ENCODE measurements around the gene ATP2A1.

ATP2A1 gene

DNA sequence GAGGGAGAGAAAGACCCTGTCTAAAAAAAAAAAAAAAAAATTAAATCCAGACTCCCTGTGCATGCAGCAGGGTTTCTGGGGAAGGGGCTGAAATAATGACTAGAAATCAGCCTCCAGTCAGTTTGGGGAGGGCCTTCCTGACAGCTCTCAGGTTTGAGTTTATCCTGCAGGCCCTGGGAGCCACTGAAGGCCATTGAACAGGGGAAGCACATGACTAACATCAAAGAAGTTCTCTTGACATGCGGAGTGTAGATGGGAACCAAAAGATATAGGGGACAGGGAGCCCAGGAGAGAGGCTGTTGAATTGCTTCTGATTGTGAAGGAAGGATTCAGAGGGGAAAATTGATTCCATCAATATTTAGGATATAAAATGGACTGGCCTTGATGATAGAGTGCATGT is 49.5 kb downstream of the ATP2A1 start:
- DNase-seq (ENCODE audit: extremely low spot score): no peak
- CTCF ChIA-PET: no interaction called here
- TF ChIP-seq NFRKB (IDR thresholded peaks at IDR 0.05): no peak
- no peak for TF ChIP-seq SUZ12 (IDR thresholded peaks at IDR 0.05)
- TF ChIP-seq ELF4 (IDR thresholded peaks at IDR 0.05): no peak
- no peak for TF ChIP-seq HDGF (IDR thresholded peaks at IDR 0.05; ENCODE audit: borderline replicate concordance)
- TF ChIP-seq TARDBP (IDR thresholded peaks at IDR 0.05): no peak
- no peak for TF ChIP-seq PKNOX1 (IDR thresholded peaks at IDR 0.05)
- no peak for TF ChIP-seq FOXA1 (IDR thresholded peaks at IDR 0.05)
- TF ChIP-seq BHLHE40 (IDR thresholded peaks at IDR 0.05; ENCODE audit: borderline replicate concordance): no peak
- no peak for TF ChIP-seq CTBP1 (IDR thresholded peaks at IDR 0.05; ENCODE audit: borderline replicate concordance)
- no peak for TF ChIP-seq ZNF384 (IDR thresholded peaks at IDR 0.05)
- no peak for TF ChIP-seq ARNT (IDR thresholded peaks at IDR 0.05)
- no peak for TF ChIP-seq SP1 (IDR thresholded peaks at IDR 0.05)
- no peak for TF ChIP-seq LEF1 (IDR thresholded peaks at IDR 0.05; ENCODE audit: borderline replicate concordance)
- TF ChIP-seq FOXM1 (IDR thresholded peaks at IDR 0.05; ENCODE audit: borderline replicate concordance): no peak
- TF ChIP-seq FOXK2 (IDR thresholded peaks at IDR 0.05): no peak
- TF ChIP-seq L3MBTL2 (conservative IDR thresholded peaks at IDR 0.05): no peak
- POLR2A ChIA-PET: interaction anchor here (1.0 to 1.6 kb wide), 3 partner anchors 23 to 82 kb away, joined by 3 to 5 read pairs (median 3); partner anchors contain the start of genes NFATC2IP, SH2B1 and TUFM

- DNase-seq (ENCODE audit: extremely low spot score): no peak
- TF ChIP-seq FOXA1 (IDR thresholded peaks at IDR 0.05) (no peak), SUZ12 (IDR thresholded peaks at IDR 0.05) (no peak), L3MBTL2 (conservative IDR thresholded peaks at IDR 0.05) (no peak), SP1 (IDR thresholded peaks at IDR 0.05) (no peak), PKNOX1 (IDR thresholded peaks at IDR 0.05) (no peak), ZNF384 (IDR thresholded peaks at IDR 0.05) (no peak), ELF4 (IDR thresholded peaks at IDR 0.05) (no peak), FOXM1 (IDR thresholded peaks at IDR 0.05; ENCODE audit: borderline replicate concordance) (no peak), HDGF (IDR thresholded peaks at IDR 0.05; ENCODE audit: borderline replicate concordance) (no peak), CTBP1 (IDR thresholded peaks at IDR 0.05; ENCODE audit: borderline replicate concordance) (no peak), TARDBP (IDR thresholded peaks at IDR 0.05) (no peak), FOXK2 (IDR thresholded peaks at IDR 0.05) (no peak), BHLHE40 (IDR thresholded peaks at IDR 0.05; ENCODE audit: borderline replicate concordance) (no peak), LEF1 (IDR thresholded peaks at IDR 0.05; ENCODE audit: borderline replicate concordance) (no peak), ARNT (IDR thresholded peaks at IDR 0.05) (no peak), NFRKB (IDR thresholded peaks at IDR 0.05) (no peak)
- ChIA-PET CTCF (no interaction called here), POLR2A (no interaction called here)
Observed at GRCh38 chr16:28930203-28930602, 51.9 kb downstream of the ATP2A1 start.

DNA sequence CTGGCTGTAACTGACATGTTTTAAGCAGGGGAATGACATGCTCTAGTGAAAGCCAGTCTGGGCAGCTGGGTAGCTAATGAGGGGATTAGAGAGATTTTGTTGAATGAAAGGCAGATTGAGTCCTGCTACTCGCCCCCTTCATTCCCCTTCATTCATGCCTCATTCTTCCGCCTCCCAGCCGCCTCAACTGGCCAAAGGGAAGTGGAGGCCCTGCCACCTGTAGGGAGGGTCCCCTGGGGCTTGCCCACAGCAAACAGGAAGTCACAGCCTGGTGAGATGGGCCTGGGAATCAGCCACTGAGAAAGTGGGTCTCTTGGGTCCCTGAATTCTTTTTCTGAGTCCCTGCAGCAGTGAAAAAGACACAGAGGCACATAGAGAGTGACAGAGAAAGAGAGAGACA is 52.4 kb downstream of the ATP2A1 start:
- no peak for TF ChIP-seq HDGF (IDR thresholded peaks at IDR 0.05; ENCODE audit: borderline replicate concordance)
- DNase-seq (ENCODE audit: extremely low spot score): no peak
- CTCF ChIA-PET: no interaction called here
- POLR2A ChIA-PET: no interaction called here

DNA sequence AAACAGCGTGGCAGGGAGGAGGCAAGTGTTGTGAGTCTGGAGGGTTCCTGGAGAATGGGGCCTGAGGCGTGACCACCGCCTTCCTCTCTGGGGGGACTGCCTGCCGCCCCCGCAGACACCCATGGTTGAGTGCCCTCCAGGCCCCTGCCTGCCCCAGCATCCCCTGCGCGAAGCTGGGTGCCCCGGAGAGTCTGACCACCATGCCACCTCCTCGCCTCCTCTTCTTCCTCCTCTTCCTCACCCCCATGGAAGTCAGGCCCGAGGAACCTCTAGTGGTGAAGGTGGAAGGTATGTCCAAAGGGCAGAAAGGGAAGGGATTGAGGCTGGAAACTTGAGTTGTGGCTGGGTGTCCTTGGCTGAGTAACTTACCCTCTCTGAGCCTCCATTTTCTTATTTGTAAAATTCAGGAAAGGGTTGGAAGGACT is 53.5 kb downstream of the ATP2A1 start, which contains the start of gene CD19:
CD19 (plus strand) TSS at position 171 of the 425 bp plus-strand sequence; CDS start at position 201, 30 bp downstream.
- no peak for DNase-seq (ENCODE audit: extremely low spot score)
- ChIA-PET POLR2A (no interaction called here), CTCF (interaction anchor here (1.6 kb wide), 1 partner anchor 13 kb away, joined by 3 read pairs; no protein-coding TSS in a partner anchor)
- TF ChIP-seq HDGF (IDR thresholded peaks at IDR 0.05; ENCODE audit: borderline replicate concordance): no peak
- no peak for TF ChIP-seq CTBP1 (IDR thresholded peaks at IDR 0.05; ENCODE audit: borderline replicate concordance)
- no peak for TF ChIP-seq ARNT (IDR thresholded peaks at IDR 0.05)
- no peak for TF ChIP-seq LEF1 (IDR thresholded peaks at IDR 0.05; ENCODE audit: borderline replicate concordance)
- TF ChIP-seq ELF4 (IDR thresholded peaks at IDR 0.05): no peak
- TF ChIP-seq PKNOX1 (IDR thresholded peaks at IDR 0.05): no peak
- no peak for TF ChIP-seq FOXK2 (IDR thresholded peaks at IDR 0.05)
- no peak for TF ChIP-seq L3MBTL2 (conservative IDR thresholded peaks at IDR 0.05)
- TF ChIP-seq ZNF384 (IDR thresholded peaks at IDR 0.05): no peak
- no peak for TF ChIP-seq FOXA1 (IDR thresholded peaks at IDR 0.05)
- TF ChIP-seq BHLHE40 (IDR thresholded peaks at IDR 0.05; ENCODE audit: borderline replicate concordance): no peak
- TF ChIP-seq NFRKB (IDR thresholded peaks at IDR 0.05): no peak
- TF ChIP-seq SP1 (IDR thresholded peaks at IDR 0.05): no peak
- no peak for TF ChIP-seq SUZ12 (IDR thresholded peaks at IDR 0.05)
- no peak for TF ChIP-seq TARDBP (IDR thresholded peaks at IDR 0.05)
- no peak for TF ChIP-seq FOXM1 (IDR thresholded peaks at IDR 0.05; ENCODE audit: borderline replicate concordance)

DNA sequence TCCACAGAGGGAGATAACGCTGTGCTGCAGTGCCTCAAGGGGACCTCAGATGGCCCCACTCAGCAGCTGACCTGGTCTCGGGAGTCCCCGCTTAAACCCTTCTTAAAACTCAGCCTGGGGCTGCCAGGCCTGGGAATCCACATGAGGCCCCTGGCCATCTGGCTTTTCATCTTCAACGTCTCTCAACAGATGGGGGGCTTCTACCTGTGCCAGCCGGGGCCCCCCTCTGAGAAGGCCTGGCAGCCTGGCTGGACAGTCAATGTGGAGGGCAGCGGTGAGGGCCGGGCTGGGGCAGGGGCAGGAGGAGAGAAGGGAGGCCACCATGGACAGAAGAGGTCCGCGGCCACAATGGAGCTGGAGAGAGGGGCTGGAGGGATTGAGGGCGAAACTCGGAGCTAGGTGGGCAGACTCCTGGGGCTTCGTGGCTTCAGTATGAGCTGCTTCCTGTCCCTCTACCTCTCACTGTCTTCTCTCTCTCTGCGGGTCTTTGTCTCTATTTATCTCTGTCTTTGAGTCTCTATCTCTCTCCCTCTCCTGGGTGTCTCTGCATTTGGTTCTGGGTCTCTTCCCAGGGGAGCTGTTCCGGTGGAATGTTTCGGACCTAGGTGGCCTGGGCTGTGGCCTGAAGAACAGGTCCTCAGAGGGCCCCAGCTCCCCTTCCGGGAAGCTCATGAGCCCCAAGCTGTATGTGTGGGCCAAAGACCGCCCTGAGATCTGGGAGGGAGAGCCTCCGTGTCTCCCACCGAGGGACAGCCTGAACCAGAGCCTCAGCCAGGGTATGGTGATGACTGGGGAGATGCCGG is 54.3 kb downstream of the ATP2A1 start:
- POLR2A ChIA-PET: interaction anchor here (0.7 to 1.3 kb wide), 3 partner anchors 70 to 109 kb away, joined by 3 read pairs; no protein-coding TSS in a partner anchor
- CTCF ChIA-PET: interaction anchor here (1.6 kb wide), 1 partner anchor 12 kb away, joined by 3 read pairs; no protein-coding TSS in a partner anchor
- TF ChIP-seq PKNOX1 (IDR thresholded peaks at IDR 0.05) (no peak), L3MBTL2 (conservative IDR thresholded peaks at IDR 0.05) (no peak)
- DNase-seq (ENCODE audit: extremely low spot score): no peak

All from HEK293T (cell line).